ENCODE results near the gene FAM120AOS.
A peak's percentile ranks its signal among the peaks of the same experiment; 100 is the strongest.

Gene FAM120AOS

GRCh38 chr9:93436655-93437407 is 16.6 kb downstream of the FAM120AOS start:
- peak; percentile 83 for FAIRE-seq

GRCh38 chr9:93436218-93436617 is 17.2 kb downstream of the FAM120AOS start:
- no peak for FAIRE-seq

- no peak for FAIRE-seq
Measured at GRCh38 chr9:93435386-93435785, 18.0 kb downstream of the FAM120AOS start.

GRCh38 chr9:93434056-93434455 is 19.3 kb downstream of the FAM120AOS start:
- no peak for FAIRE-seq

GRCh38 chr9:93432964-93433363 is 20.4 kb downstream of the FAM120AOS start:
- FAIRE-seq, result no peak

GRCh38 chr9:93431539-93432105 is 21.8 kb downstream of the FAM120AOS start:
- no peak for FAIRE-seq

- FAIRE-seq, result no peak
Measured at GRCh38 chr9:93427655-93428379, 25.6 kb downstream of the FAM120AOS start.

GRCh38 chr9:93422977-93423616 is 30.3 kb downstream of the FAM120AOS start:
- FAIRE-seq, result no peak

GRCh38 chr9:93419023-93419422 is 34.4 kb downstream of the FAM120AOS start:
- FAIRE-seq, result no peak

GRCh38 chr9:93417538-93417937 is 35.8 kb downstream of the FAM120AOS start:
- FAIRE-seq, result no peak

GRCh38 chr9:93416530-93417235 is 36.7 kb downstream of the FAM120AOS start:
- no peak for FAIRE-seq

GRCh38 chr9:93415176-93415690 is 38.1 kb downstream of the FAM120AOS start:
- no peak for FAIRE-seq

GRCh38 chr9:93413530-93413929 is 39.9 kb downstream of the FAM120AOS start:
- no peak for FAIRE-seq

- FAIRE-seq, result no peak
Measured at GRCh38 chr9:93406371-93406770, 47.0 kb downstream of the FAM120AOS start.

GRCh38 chr9:93398471-93398870 is 54.9 kb downstream of the FAM120AOS start:
- no peak for FAIRE-seq

GRCh38 chr9:93397661-93398373 is 55.6 kb downstream of the FAM120AOS start:
- no peak for FAIRE-seq

Data from A204.1 (cell line).